ENCODE results near the gene G6PD. TPM values are rescaled to one million over a fixed set of nuclear protein-coding genes. Genes with fewer than 3 reads are reported as not detected.

Gene G6PD
- total and polyA plus RNA-seq, 2 of the 8 experiments (the other 6 are each of a cell fraction or from before 2014, with no cell fraction given): 47.3 to 55.1 TPM

DNA sequence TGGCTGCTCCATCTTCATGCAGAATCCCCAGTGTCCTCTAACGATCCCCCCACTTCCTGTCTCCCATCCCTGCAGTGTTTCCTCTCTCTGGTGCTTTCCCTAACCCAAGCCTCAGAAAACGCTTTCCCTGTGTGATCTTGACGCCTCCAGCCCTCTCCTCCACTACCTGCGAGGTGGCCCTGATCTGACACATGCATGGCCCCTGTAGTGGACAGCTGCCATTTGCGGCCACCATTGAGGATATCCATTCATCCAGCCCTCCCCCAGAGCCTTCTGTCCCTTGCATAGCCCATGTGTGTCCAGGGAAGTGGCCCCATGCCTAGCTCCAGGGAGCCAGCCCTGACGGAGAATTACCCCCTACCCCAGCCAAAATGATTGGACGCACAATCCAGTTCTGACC is 63.3 kb downstream of the G6PD start (continued):
- no peak for TF ChIP-seq TAF1 (IDR thresholded peaks at IDR 0.05; ENCODE audit: low read depth, low read length)
- TF ChIP-seq SAP30 (IDR thresholded peaks at IDR 0.05; ENCODE audit: insufficient read depth, insufficient replicate concordance, low read length): no peak
- TF ChIP-seq, protein P1, sequence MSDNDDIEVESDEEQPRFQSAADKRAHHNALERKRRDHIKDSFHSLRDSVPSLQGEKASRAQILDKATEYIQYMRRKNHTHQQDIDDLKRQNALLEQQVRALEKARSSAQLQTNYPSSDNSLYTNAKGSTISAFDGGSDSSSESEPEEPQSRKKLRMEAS (IDR thresholded peaks at IDR 0.05): no peak
- no peak for TF ChIP-seq CTBP2 (IDR thresholded peaks at IDR 0.05; ENCODE audit: borderline replicate concordance, insufficient read depth, insufficient read length, low read length)

Data from H1 (cell line).